ENCODE results near the gene MRPL12. TPM values are rescaled to one million over a fixed set of nuclear protein-coding genes. Genes with fewer than 3 reads are reported as not detected.

The MRPL12 gene
- total RNA-seq, 4 donors from 2014 or later: 75.4 to 206 (median 114) TPM

DNA sequence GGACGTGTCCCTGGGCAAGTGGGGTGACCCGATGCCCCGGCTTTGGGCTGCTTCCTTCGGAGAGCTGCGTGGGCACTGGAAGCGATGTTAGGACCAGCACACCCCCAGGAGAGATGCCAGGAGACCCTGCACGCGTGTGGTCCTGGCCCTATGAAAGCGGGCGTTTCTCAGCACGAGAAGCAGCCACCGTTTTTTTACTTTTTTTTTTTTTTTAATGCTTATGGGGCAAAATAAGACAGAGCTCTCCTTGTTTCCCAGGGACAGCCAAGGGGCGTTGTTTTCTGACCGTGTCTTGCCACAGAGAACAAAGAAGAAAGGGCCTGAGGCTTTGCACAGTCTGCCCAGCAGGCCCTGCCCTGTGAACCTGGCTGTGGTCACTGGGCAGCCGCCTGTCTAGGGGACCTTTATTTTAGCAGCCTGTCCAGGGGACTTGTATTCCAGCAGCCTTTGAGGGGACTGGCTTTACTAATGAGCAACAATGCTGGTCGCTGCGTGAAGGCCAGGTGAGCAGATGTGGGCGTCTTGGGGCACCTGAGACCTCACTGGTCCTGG, 9.9 kb downstream of the MRPL12 start:
- in situ Hi-C loops (cut with MboI; ENCODE audit: low pct_ligation_motif_present in 1 of 4, low pct_unique_long_range_greater_than_20kb in 1 of 4, low sequenced_read_pairs in 3 of 4): no loop called here
- intact Hi-C loops (cut with DNase I; ENCODE audit: low total_unique reads): no loop called here
- 31% methylated on average over 18 of the region's 18 CpGs; no CpG with 5 or more reads in 1 of the 2 donors for WGBS, 2 donors (ENCODE audit: low coverage in 1 of 2)
- TF ChIP-seq EP300 (IDR thresholded peaks at IDR 0.05; ENCODE audit: low read depth): no peak
- DNase-seq: no peak
- H3K36me3 ChIP-seq: peaks cover 0 to 3% (median 0%) of the 10 kb centered on the region in 4 donors
- H3K9me3 ChIP-seq: no peaks in the 10 kb centered on the region
- H3K4me3 ChIP-seq: peak overlapping the region; percentile 53 to 94 (median 77)
- H3K4me1 ChIP-seq: peaks cover 27 to 45% (median 43%) of the 10 kb centered on the region in 4 donors
- no peaks in the 10 kb centered on the region for H3K27me3 ChIP-seq
- peak overlapping the region; percentile 80 to 90 (median 86) for H3K27ac ChIP-seq

DNA sequence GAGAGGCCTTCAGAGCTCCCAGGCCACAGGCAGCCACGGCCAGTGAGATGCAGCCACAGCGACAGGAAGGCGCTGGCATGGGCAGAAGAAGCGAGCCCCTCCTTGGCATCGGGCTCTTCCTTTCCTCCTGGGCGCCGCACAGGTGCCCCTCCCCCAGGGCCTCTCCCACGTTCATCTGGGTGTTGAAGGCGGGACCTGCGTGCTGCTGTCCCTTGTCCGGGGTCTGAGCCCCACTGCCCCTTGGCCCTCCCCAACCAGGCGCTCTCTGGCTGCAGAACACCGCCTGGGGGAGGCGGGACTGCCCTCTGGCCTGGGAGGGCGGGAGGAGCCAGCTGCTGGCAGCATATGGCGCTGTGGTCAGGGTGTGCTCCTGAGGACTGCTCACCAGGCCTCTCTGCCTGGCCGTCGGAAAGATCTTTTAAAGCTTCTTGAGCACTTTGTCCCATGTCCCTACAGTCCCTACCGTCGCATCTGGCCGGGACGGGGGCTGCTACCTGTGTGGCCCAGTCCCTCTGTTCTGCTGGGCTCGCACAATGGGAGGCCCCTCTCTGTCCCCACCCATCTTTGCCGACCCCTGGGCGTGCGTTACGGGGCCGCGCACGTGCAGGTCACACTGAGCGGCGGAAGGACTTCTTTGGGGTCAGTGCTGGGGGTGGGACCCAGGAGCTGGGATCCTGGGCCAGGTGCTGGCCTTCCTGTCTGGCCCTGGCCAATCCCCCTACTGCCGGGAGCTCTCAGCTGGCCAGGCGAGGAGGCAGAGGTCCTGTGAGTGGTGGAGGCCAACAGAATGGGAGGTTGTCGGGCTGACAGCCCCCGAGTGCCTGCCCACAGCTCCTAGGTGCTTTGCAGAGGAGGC, 10.6 kb downstream of the MRPL12 start:
- 47 to 48% methylated on average over 3 to 34 of the region's 36 CpGs for WGBS, 2 donors (ENCODE audit: low coverage in 1 of 2)
- H3K27ac ChIP-seq: peak overlapping the region; percentile 80 to 90 (median 86)
- peak overlapping the region in 3 of 4 donors; percentile 75 to 94 (median 79) for H3K4me3 ChIP-seq
- no peaks in the 10 kb centered on the region for H3K9me3 ChIP-seq
- peak; percentile 69 for DNase-seq
- in situ Hi-C loops (cut with MboI; ENCODE audit: low pct_ligation_motif_present in 1 of 4, low pct_unique_long_range_greater_than_20kb in 1 of 4, low sequenced_read_pairs in 3 of 4): no loop called here
- TF ChIP-seq POLR2A (IDR thresholded peaks at IDR 0.05) (peak; percentile 48), POLR2AphosphoS5 (IDR thresholded peaks at IDR 0.05) (peak in 1 of 3 donors; percentile 66), EP300 (IDR thresholded peaks at IDR 0.05; ENCODE audit: low read depth) (no peak)
- intact Hi-C loops (cut with DNase I; ENCODE audit: low total_unique reads): no loop called here
- H3K4me1 ChIP-seq: peaks cover 27 to 45% (median 43%) of the 10 kb centered on the region in 4 donors
- no peaks in the 10 kb centered on the region for H3K27me3 ChIP-seq
- H3K36me3 ChIP-seq: peaks cover 0 to 4% (median 0%) of the 10 kb centered on the region in 4 donors

DNA sequence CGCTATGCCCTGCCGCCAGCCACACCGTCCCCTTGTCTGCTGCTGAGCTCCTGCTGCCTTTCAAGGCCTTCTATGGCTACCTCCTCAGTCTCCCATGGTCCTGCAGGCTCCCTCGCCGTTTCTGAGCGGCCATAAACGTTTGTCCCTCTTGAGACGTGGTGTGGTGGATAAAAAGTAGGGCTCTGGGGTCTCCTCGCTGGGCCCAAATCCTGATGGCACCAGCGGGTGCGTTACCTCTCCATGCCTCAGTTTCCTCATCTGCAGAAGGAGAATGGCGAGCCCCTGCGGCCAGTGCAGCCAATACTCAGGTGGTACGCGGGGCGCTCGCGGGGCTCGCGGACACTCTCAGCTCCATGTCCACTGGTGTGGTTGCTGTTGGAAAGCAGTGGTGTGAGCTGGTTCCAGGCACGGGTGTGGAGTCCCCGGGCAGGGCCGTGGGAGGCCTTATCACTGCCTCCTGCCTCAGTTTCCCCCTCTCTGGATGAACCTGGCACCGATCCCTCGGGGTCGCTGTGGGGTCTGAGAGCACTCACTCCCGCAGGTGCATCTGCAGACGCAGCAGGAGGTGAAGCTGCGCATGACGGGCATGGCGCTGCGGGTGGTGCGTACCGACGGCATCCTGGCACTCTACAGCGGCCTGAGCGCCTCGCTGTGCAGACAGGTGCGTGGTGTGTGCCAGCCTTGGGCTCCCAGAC, 11.4 kb downstream of the MRPL12 start:
- TF ChIP-seq EP300 (IDR thresholded peaks at IDR 0.05; ENCODE audit: low read depth) (no peak), POLR2AphosphoS5 (IDR thresholded peaks at IDR 0.05) (no peak), POLR2A (IDR thresholded peaks at IDR 0.05) (no peak)
- TF ChIP-seq, protein P1, sequence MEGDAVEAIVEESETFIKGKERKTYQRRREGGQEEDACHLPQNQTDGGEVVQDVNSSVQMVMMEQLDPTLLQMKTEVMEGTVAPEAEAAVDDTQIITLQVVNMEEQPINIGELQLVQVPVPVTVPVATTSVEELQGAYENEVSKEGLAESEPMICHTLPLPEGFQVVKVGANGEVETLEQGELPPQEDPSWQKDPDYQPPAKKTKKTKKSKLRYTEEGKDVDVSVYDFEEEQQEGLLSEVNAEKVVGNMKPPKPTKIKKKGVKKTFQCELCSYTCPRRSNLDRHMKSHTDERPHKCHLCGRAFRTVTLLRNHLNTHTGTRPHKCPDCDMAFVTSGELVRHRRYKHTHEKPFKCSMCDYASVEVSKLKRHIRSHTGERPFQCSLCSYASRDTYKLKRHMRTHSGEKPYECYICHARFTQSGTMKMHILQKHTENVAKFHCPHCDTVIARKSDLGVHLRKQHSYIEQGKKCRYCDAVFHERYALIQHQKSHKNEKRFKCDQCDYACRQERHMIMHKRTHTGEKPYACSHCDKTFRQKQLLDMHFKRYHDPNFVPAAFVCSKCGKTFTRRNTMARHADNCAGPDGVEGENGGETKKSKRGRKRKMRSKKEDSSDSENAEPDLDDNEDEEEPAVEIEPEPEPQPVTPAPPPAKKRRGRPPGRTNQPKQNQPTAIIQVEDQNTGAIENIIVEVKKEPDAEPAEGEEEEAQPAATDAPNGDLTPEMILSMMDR (IDR thresholded peaks at IDR 0.05): no peak
- in situ Hi-C loops (cut with MboI; ENCODE audit: low pct_ligation_motif_present in 1 of 4, low pct_unique_long_range_greater_than_20kb in 1 of 4, low sequenced_read_pairs in 3 of 4) (no loop called here), intact Hi-C loops (cut with DNase I; ENCODE audit: low total_unique reads) (no loop called here)
- H3K27ac ChIP-seq: peak overlapping the region; percentile 80 to 90 (median 86)
- H3K27me3 ChIP-seq: no peaks in the 10 kb centered on the region
- H3K9me3 ChIP-seq: no peaks in the 10 kb centered on the region
- peaks cover 0 to 4% (median 0%) of the 10 kb centered on the region in 4 donors for H3K36me3 ChIP-seq
- peak overlapping the region in 2 of 4 donors; percentile 79 to 94 for H3K4me3 ChIP-seq
- whole genome bisulfite sequencing, 2 donors (ENCODE audit: low coverage in 1 of 2): 80 to 96% methylated on average over 4 to 39 of the region's 39 CpGs
- H3K4me1 ChIP-seq: peaks cover 27 to 44% (median 41%) of the 10 kb centered on the region in 4 donors
- no peak for DNase-seq

DNA sequence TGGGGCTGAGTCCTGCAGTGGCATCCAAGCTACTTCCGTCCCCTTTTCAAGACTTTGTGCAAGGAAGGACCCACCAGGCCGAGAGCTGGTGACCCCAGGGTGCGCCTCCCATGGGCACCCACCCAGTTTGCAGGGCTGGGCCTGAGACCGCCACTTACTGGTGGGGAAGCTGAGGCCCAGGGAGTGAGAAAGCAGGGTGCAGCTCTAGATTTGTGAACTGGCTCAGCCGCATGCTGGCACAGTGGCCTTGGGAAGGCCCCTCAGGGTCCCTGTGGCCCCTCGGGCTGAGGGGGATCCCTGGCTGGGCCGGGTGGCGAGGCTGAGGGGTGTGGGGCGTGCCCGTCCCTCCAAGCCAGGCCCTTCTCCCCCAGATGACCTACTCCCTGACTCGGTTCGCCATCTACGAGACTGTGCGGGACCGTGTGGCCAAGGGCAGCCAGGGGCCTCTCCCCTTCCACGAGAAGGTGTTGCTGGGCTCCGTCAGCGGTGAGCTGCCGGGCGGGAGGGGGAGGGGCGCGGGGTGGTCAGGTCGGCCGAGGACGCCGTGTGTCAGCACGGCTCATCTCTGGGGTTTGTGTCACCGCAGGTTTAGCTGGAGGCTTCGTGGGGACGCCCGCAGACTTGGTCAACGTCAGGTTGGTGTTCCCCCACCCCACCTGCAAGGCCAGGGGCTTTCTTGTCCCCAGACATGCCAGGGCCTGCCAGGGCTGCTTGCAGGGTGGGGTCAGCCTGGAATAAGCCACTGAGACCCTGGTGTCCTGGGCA, 12.1 kb downstream of the MRPL12 start:
- intact Hi-C loops (cut with DNase I; ENCODE audit: low total_unique reads): no loop called here
- Histone ChIP-seq H3K27ac (no peak overlapping the region), H3K4me1 (peaks cover 20 to 37% (median 34%) of the 10 kb centered on the region in 4 donors), H3K4me3 (no peak overlapping the region), H3K9me3 (no peaks in the 10 kb centered on the region), H3K36me3 (peaks cover 0 to 4% (median 0%) of the 10 kb centered on the region in 4 donors), H3K27me3 (no peaks in the 10 kb centered on the region)
- in situ Hi-C loops (cut with MboI; ENCODE audit: low pct_ligation_motif_present in 1 of 4, low pct_unique_long_range_greater_than_20kb in 1 of 4, low sequenced_read_pairs in 3 of 4): no loop called here
- 90% methylated on average over 32 of the region's 32 CpGs; no CpG with 5 or more reads in 1 of the 2 donors for WGBS, 2 donors (ENCODE audit: low coverage in 1 of 2)
- no peak for DNase-seq
- TF ChIP-seq EP300 (IDR thresholded peaks at IDR 0.05; ENCODE audit: low read depth): no peak
- TF ChIP-seq POLR2AphosphoS5 (IDR thresholded peaks at IDR 0.05): no peak
- no peak for TF ChIP-seq POLR2A (IDR thresholded peaks at IDR 0.05)
- TF ChIP-seq, protein P1 (IDR thresholded peaks at IDR 0.05): no peak
